ENCODE results near the gene PPFIBP1.

DNA sequence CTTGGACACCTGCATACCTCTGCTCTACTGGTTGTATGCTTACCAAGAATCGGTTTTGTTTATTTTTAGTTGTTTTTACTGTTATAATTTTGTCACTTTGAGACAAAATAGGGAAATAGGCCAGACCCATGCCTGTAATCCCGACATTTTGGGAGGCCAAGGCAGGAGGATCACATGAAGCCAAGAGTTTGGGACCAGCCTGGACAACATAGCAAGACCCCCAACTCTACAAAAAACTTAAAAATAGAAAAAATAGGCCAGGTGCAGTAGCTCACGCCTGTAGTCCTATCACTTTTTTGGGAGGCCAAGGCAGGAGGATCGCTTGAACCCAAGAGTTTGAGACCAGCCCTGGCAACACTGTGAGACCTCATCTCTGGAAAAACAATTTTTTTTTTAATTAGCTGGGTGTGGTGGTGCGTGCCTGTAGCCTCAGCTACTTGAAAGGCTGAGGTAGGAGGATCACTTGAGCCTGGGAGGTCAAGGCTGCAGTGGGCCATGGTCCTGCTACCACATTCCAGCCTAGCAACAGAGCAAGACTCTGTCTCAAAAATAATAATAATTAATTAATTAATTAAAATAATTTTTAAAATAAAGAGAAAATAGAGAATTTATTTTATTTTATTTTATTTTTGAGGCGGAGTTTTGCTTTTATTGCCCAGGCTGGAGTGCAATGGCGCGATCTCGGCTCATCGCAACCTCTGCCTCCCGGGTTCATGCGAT is 185.4 kb downstream of the PPFIBP1 start:
- no peak for TF ChIP-seq PHF20 (IDR thresholded peaks at IDR 0.05; ENCODE audit: partially characterized antibody)
- no peak for TF ChIP-seq GATAD2A (IDR thresholded peaks at IDR 0.05)
- no peak for TF ChIP-seq MCM7 (IDR thresholded peaks at IDR 0.05)
- TF ChIP-seq, protein P1, sequence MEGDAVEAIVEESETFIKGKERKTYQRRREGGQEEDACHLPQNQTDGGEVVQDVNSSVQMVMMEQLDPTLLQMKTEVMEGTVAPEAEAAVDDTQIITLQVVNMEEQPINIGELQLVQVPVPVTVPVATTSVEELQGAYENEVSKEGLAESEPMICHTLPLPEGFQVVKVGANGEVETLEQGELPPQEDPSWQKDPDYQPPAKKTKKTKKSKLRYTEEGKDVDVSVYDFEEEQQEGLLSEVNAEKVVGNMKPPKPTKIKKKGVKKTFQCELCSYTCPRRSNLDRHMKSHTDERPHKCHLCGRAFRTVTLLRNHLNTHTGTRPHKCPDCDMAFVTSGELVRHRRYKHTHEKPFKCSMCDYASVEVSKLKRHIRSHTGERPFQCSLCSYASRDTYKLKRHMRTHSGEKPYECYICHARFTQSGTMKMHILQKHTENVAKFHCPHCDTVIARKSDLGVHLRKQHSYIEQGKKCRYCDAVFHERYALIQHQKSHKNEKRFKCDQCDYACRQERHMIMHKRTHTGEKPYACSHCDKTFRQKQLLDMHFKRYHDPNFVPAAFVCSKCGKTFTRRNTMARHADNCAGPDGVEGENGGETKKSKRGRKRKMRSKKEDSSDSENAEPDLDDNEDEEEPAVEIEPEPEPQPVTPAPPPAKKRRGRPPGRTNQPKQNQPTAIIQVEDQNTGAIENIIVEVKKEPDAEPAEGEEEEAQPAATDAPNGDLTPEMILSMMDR (IDR thresholded peaks at IDR 0.05 in 2 of 3, conservative IDR thresholded peaks at IDR 0.05 in 1 of 3; ENCODE audit: insufficient read depth in 2 of 3, low read depth in 1 of 3, low read length in 3 of 3) = no peak
- no peak for TF ChIP-seq SIX5 (IDR thresholded peaks at IDR 0.05; ENCODE audit: borderline replicate concordance in 1 of 2, insufficient read depth in 1 of 2, low read depth in 1 of 2, low read length in 2 of 2)
- TF ChIP-seq BRCA1 (IDR thresholded peaks at IDR 0.05) = no peak
- no peak for TF ChIP-seq BRCA1 (CRISPR knock-in tag; IDR thresholded peaks at IDR 0.05)
- TF ChIP-seq EZH2 (IDR thresholded peaks at IDR 0.05; ENCODE audit: borderline replicate concordance, low read depth, low read length) = no peak
- TF ChIP-seq POLR2A (conservative IDR thresholded peaks at IDR 0.05) = no peak

Measured in K562 (cell line).